ENCODE measurements around the gene CBX5.
"Not testable (repeated sequence)": the region's sequence is repeated elsewhere in the genome, so short reads cannot be mapped to it uniquely, and the experiment has no call there.

CBX5 gene

DNA sequence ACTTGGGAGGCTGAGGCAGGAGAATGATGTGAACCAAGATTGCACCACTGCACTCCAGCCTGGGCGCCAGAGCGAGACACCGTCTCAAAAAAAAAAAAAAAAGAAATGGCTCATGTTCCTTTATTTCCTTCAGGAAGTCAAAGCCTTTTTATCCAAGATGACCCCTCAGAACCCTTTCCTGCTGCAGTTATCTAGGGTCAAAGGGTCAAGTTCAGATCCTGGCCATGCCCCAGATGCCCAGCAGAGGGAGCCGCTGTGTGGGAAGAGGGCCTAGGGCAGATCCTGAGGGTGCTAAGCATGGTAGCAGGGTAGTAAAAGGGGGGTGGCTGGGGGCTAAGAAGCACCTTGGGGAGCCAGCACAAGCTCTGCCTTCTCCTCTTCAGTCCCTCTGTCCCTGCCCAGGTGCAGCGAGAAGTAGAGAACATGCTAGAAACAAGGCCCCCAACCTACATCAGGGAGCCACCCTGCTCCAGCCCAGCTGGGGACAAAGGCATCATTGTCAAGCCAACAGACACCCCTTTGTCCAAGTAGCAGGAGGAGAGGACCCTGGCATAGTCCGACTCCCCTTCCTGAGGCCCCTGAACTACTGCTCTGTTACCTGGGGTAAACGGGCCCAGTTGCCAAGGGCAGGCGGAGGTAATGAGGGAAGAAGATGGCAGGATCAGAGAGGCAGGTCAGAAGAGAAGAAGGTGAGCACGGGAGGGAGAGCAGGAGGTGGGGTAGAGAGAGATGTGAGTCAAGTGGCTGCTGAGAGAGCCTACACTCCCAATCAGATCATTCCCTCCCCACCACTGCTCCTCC lies 14.4 kb upstream of the CBX5 start:
- DNase-seq, result no peak

GRCh38 chr12:54292931-54293241 lies 13.0 kb upstream of the CBX5 start:
- DNase-seq, result no peak

GRCh38 chr12:54292083-54292930 lies 12.4 kb upstream of the CBX5 start:
- DNase-seq, result no peak

- DNase-seq, result no peak
Measured at GRCh38 chr12:54287261-54288157, 7.6 kb upstream of the CBX5 start.

DNA sequence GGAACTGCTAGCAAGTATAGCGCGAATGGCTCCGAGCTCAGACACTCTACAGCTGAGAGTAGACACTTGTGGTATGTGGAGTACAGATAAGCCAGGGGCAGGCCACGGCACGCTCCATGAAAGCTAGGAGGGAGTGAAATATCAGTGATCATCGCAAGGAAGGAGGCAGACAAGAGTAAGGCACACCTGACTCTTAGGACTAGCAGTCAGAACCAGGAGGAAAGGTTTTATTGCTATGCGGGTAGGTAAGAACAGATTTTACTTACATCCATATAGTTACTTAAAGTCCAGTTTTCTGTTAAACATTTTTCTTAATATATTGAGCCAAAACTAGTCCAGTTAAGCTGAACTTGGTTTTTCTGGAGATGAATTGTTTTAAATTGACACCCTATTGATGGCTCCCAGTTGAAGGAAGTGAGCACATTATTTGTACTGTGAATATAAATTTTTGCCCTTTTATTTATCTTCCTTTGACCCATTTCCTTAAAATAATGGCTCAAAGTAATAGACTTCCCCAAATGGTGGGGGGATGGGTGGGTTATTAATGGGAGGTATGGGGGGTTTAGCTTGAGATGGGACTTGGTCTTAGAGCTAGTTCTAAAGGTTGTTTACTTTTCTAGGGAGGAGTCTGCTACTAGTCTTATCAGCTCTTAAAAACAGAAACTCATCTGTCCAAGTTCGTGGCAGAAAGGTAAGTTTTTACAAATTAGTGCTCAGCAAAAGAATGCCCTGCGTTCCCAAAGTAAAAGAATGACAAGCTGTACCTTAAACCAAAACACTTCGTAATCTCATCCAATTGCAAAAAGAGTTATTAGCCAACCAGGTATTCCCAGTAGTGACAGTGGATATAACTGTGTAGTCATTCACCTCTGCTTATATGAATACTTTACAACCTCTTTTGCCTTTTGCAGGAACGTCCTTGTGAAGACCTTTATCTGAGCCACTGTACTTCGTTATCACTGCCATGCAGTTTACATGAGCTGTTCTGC lies 6.4 kb upstream of the CBX5 start:
- DNase-seq, result no peak

GRCh38 chr12:54285150-54286041 lies 5.5 kb upstream of the CBX5 start:
- DNase-seq, result no peak

DNA sequence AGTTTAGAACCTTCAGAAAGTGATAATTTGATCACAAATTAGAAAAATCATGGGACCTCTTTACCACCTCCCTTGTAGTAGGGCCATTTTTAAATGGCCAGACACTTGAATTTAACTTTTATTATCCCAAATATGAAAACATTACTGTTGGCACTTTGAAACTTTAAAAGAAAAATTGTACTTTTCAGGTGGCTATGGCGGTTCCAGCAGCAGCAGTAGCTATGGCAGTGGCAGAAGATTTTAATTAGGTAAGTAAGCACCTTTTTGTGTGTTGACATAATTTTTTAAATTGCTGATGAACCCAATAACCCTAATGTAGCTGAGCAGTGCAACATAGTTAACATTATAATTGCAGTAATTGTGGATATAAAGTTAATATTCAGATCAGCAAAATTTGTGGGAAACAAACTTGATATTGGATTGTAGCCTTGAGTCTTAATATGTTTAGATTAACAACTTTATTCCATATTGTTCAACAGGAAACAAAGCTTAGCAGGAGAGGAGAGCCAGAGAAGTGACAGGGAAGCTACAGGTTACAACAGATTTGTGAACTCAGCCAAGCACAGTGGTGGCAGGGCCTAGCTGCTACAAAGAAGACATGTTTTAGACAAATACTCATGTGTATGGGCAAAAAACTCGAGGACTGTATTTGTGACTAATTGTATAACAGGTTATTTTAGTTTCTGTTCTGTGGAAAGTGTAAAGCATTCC lies 4.3 kb upstream of the CBX5 start:
- DNase-seq, result not testable (repeated sequence)

- no peak for DNase-seq
Measured at GRCh38 chr12:54282949-54283593, 3.1 kb upstream of the CBX5 start.

- DNase-seq, result not testable (repeated sequence)
Measured at GRCh38 chr12:54281694-54282093, 1.8 kb upstream of the CBX5 start.

DNA sequence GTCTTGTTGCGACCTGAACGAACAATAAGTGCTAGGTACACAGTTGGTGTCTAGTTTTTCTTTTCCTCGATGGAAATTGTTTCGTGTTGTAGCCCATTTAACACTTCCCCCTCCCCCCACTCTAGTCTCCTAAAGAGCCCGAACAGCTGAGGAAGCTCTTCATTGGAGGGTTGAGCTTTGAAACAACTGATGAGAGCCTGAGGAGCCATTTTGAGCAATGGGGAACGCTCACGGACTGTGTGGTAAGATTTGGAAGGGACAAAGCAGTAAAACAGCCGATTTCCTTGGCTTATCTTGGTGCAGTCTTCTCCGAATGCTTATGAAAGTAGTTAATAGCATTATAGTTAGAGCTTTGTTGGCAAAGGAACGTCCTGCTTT lies 1.3 kb upstream of the CBX5 start:
- not testable (repeated sequence) for DNase-seq

- peak; percentile 91 for DNase-seq
Measured at GRCh38 chr12:54280468-54281260, 742 bp upstream of the CBX5 start, which contains the start of gene HNRNPA1. TSS of gene HNRNPA1 (plus strand) at chr12:54280726. CDS start at chr12:54280808, 82 bp downstream.

DNA sequence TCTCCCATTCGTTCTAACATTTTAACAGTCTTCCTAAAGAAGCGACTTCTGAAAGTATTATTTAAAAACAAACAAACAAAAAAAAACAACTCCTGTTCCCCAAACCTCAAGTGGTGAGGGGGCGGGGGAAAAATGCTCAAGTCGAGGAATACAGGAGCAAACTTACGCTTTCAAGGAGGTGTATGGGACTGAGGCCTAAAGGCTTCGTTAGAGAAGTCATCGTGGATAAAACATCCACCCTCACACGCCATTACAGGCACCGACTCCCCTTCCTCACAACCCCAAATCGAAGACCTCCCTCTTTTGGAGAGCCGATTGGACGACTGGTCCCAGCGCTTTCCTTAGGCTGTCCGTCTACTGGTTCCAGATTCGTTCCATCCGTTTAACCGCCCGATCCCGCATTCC lies 693 bp downstream of the CBX5 start:
- no peak for DNase-seq

GRCh38 chr12:54277823-54278276 lies 2.1 kb downstream of the CBX5 start:
- no peak for DNase-seq

- DNase-seq, result no peak
Measured at GRCh38 chr12:54276368-54276767, 3.6 kb downstream of the CBX5 start.

- DNase-seq, result no peak
Measured at GRCh38 chr12:54273981-54274380, 5.9 kb downstream of the CBX5 start.

- DNase-seq, result no peak
Measured at GRCh38 chr12:54272214-54272613, 7.7 kb downstream of the CBX5 start.

DNA sequence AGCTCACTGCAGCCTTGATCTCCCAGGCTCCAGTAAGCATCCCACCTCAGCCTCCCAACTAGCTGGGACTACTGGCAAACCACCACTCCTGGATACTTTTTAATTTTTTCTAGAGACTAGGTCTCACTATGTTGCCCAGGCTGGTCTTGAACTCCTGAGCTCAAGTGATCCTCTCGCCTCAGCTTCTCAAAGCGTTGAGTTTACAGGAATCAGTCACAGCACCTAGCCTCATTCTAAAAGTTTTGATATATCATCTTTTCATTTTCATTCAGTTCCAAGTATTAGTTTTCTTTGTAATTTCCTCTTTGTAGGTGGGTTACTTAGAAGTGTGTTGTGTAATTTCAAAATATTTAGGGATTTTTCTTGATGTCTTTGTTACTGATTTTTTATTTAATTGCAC lies 9.6 kb downstream of the CBX5 start:
- DNase-seq, result no peak

GRCh38 chr12:54266852-54267251 lies 13.1 kb downstream of the CBX5 start:
- no peak for DNase-seq

GRCh38 chr12:54265364-54265812 lies 14.5 kb downstream of the CBX5 start:
- no peak for DNase-seq
